PC-9 (cell line): Measurements from ENCODE around the gene BCL2L11. TPM values are rescaled to one million over a fixed set of nuclear protein-coding genes. Genes with fewer than 3 reads are reported as not detected.

Experiments
- BruUV-seq: library from RNA; stranded (reverse); fragments of 400-500 nt; replicated peaks from 2 replicates; lab custom pipeline; 2021; lab: Mats Ljungman, UMichigan
- CTCF ChIA-PET: fragments of 300-600 bp; sonication (Branson Sonifier 250); formaldehyde crosslinking; loops from one replicate; lab custom pipeline; 2022; ENCODE audit warnings: antibody characterized with exemption; lab: Charles Lee
- POLR2A ChIA-PET: fragments of 300-600 bp; sonication (Branson Sonifier 250); formaldehyde crosslinking; loops from one replicate; lab custom pipeline; 2022; ENCODE audit warnings: antibody characterized with exemption; ENCODE audit not compliant: unreplicated experiment; lab: Charles Lee
- DNase-seq, 2 experiments: peaks; one replicate each; pipeline versions ENCODE4 v3.0.0 to v3.0.0-alpha.2; 2015 to 2022; ENCODE audit warnings: mixed read lengths in 1 of 2
- H2AFZ ChIP-seq: fragments of 200-600 bp; sonication (generic); 2 replicates; pipeline ENCODE4 v1.8.1; 2017; ENCODE audit warnings: antibody characterized with exemption
- H3F3A ChIP-seq: fragments of 200-600 bp; sonication (generic); 2 replicates; pipeline ENCODE4 v1.8.1; 2017; ENCODE audit warnings: antibody characterized with exemption, mild to moderate bottlenecking, low read depth; ENCODE audit not compliant: insufficient read depth
- H3K27ac ChIP-seq: fragments of 200-600 bp; sonication (generic); 2 replicates; pipeline ENCODE4 v1.6.1; 2016; ENCODE audit warnings: mixed run types
- H3K27me3 ChIP-seq: fragments of 200-600 bp; sonication (generic); 2 replicates; pipeline ENCODE4 v1.6.1; 2016; ENCODE audit warnings: low read depth, mixed run types; ENCODE audit not compliant: insufficient read depth
- H3K36me3 ChIP-seq: fragments of 200-600 bp; sonication (generic); 2 replicates; pipeline ENCODE4 v1.6.1; 2016; ENCODE audit warnings: low read depth, mixed run types
- H3K4me1 ChIP-seq: fragments of 200-600 bp; sonication (generic); replicated peaks from 2 replicates; pipeline ENCODE4 v1.6.1; 2016; ENCODE audit warnings: mixed run types; ENCODE audit not compliant: insufficient read depth
- H3K4me2 ChIP-seq: fragments of 200-600 bp; sonication (generic); 2 replicates; pipeline ENCODE4 v1.6.1; 2017; ENCODE audit warnings: mixed run types
- H3K4me3 ChIP-seq: fragments of 200-600 bp; sonication (generic); 2 replicates; pipeline ENCODE4 v1.6.1; 2016; ENCODE audit warnings: mixed run types
- H3K79me2 ChIP-seq: fragments of 200-600 bp; sonication (generic); 2 replicates; pipeline ENCODE4 v1.6.1; 2017; ENCODE audit warnings: low read depth, mixed run types
- H3K9me2 ChIP-seq: fragments of 200-600 bp; sonication (generic); 2 replicates; pipeline ENCODE4 v1.8.1; 2017; ENCODE audit warnings: mild to moderate bottlenecking; ENCODE audit not compliant: insufficient read depth
- H3K9me3 ChIP-seq: fragments of 200-600 bp; sonication (generic); 2 replicates; pipeline ENCODE4 v1.8.1; 2016; ENCODE audit warnings: low read depth; ENCODE audit not compliant: insufficient read depth
- H4K20me1 ChIP-seq: fragments of 200-600 bp; sonication (generic); 2 replicates; pipeline ENCODE4 v1.8.1; 2017; ENCODE audit not compliant: insufficient read depth
- EZH2 ChIP-seq: fragments of 200-600 bp; sonication (generic); IDR thresholded peaks from 2 replicates; pipeline ENCODE4 v1.8.0; 2017; ENCODE audit warnings: antibody characterized with exemption, low read depth
- intact Hi-C: fragments of 100-400 bp; cut with micrococcal nuclease; formaldehyde crosslinking; loops from one replicate; pipeline ENCODE4 v1.10.0; 2022; ENCODE audit not compliant: unreplicated experiment
- total RNA-seq: library from RNA; stranded (reverse); gene quantifications from 2 replicates; pipeline ENCODE4 v1.2.3, GENCODE V29; 2021
- TF ChIP-seq, protein P1 (sequence below): fragments of 200-600 bp; sonication (generic); conservative IDR thresholded peaks from 2 replicates; pipeline ENCODE4 v1.6.1; 2017; ENCODE audit warnings: mixed run types, antibody characterized with exemption, mild to moderate bottlenecking, moderate library complexity

BCL2L11 gene
- total RNA-seq, 1 experiment from 2014 or later, result 17.0 TPM

DNA sequence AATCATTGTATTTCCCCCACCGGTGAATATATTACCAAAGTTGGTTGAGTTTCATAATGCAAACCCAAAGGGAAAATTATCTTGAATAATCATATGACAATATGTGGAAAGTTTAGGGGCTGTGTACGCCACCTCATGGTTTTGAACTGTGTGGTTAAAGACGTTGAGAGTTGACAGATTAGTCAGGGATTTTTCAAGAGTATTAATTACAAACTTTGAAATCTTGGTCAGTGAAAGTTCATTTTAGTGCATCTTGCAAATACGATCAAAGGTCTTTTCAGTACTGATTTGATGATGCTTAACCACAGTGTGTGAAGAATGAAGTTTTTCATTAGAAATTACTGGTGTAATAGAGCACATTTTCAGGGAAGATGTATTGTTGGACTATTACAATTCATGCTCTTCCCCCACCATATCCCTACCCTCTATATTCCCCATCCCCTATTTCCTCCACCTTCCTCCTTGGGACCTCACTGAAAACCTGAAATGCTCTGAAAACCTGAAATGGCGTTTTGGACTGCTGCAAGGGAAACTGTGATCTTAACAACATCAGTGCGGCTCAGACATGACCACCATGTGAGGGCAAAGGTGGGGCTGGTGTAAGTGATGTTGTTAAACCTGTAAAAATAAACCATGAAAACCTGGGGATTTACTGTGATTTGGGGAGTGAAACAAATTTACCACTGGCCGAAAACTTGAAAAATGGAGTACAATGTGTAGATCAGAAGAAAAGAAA lies 4.5 kb upstream of the BCL2L11 start:
- H4K20me1 ChIP-seq, result no peaks in the 10 kb centered on the region
- H3K27ac ChIP-seq, result no peak overlapping the region
- 0 out of 2 replicates have a peak, but pooled peaks cover 6% of the 10 kb centered on the region for H3K4me1 ChIP-seq
- BruUV-seq, result no TSS peak
- H3K36me3 ChIP-seq, result no peaks in the 10 kb centered on the region
- H3K4me3 ChIP-seq, result no peak overlapping the region
- no peak overlapping the region for H2AFZ ChIP-seq
- no peak overlapping the region for H3K4me2 ChIP-seq
- intact Hi-C loops, result no loop called here
- H3F3A ChIP-seq, result peaks cover 20% of the 10 kb centered on the region; the same call in 1 of the 2 replicates
- ChIA-PET CTCF (no interaction called here), POLR2A (no interaction called here)
- H3K27me3 ChIP-seq, result no peaks in the 10 kb centered on the region
- H3K9me2 ChIP-seq, result no peaks in the 10 kb centered on the region
- no peaks in the 10 kb centered on the region for H3K9me3 ChIP-seq
- TF ChIP-seq, protein P1, sequence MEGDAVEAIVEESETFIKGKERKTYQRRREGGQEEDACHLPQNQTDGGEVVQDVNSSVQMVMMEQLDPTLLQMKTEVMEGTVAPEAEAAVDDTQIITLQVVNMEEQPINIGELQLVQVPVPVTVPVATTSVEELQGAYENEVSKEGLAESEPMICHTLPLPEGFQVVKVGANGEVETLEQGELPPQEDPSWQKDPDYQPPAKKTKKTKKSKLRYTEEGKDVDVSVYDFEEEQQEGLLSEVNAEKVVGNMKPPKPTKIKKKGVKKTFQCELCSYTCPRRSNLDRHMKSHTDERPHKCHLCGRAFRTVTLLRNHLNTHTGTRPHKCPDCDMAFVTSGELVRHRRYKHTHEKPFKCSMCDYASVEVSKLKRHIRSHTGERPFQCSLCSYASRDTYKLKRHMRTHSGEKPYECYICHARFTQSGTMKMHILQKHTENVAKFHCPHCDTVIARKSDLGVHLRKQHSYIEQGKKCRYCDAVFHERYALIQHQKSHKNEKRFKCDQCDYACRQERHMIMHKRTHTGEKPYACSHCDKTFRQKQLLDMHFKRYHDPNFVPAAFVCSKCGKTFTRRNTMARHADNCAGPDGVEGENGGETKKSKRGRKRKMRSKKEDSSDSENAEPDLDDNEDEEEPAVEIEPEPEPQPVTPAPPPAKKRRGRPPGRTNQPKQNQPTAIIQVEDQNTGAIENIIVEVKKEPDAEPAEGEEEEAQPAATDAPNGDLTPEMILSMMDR, result no peak
- TF ChIP-seq EZH2, result no peak
- peaks cover 2% of the 10 kb centered on the region for H3K79me2 ChIP-seq
- no peak for DNase-seq

DNA sequence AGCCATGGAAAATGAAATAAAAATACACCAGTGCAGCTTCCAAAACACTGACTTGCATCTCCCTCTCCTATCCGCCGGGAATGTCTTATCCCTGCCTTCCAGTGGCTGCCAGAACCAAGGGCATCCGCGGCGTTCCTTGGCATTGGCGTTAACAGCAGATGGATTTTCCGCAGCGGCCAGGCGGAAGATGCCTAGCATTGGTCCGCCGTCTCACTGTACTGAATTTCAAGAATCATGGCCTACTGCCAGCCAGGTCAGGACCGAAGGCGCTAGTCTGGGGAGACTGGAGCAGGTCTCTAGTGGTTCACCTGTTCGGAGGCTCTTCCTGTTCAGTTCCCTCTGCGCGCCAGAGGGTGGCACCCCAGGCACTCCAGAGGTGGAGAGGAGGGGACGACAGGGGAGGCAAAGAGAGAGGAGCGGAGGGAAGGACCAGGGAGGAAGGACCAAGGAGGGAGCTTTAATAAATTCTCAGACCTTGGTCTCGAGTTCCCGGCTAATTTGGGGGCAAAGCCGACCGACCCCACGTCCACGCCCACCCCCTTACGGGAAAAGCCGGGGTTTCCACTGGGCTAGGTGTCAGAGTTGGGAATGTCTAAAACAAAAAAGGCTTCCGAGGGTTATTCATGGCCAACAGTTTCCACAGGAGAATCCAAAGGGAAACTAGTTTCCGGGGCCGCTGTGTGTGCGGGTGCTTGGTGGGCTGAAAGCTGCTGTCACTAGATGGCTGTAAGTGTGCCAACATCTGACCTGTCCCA lies 3.7 kb upstream of the BCL2L11 start:
- Histone ChIP-seq H3F3A (peaks cover 24% of the 10 kb centered on the region; the same call in 1 of the 2 replicates), H3K4me1 (0 out of 2 replicates have a peak, but pooled peaks cover 6% of the 10 kb centered on the region), H4K20me1 (no peaks in the 10 kb centered on the region), H2AFZ (no peak overlapping the region), H3K9me3 (no peaks in the 10 kb centered on the region), H3K79me2 (peaks cover 11% of the 10 kb centered on the region), H3K27me3 (no peaks in the 10 kb centered on the region), H3K4me3 (no peak overlapping the region), H3K9me2 (no peaks in the 10 kb centered on the region), H3K4me2 (no peak overlapping the region), H3K27ac (no peak overlapping the region), H3K36me3 (no peaks in the 10 kb centered on the region)
- BruUV-seq, result no TSS peak
- DNase-seq, result no peak
- no peak for TF ChIP-seq EZH2
- TF ChIP-seq, protein P1, result 0 out of 2 replicates have a peak, but pooled peaks have one; percentile 24
- intact Hi-C loops, result no loop called here
- CTCF ChIA-PET, result no interaction called here
- POLR2A ChIA-PET, result no interaction called here

DNA sequence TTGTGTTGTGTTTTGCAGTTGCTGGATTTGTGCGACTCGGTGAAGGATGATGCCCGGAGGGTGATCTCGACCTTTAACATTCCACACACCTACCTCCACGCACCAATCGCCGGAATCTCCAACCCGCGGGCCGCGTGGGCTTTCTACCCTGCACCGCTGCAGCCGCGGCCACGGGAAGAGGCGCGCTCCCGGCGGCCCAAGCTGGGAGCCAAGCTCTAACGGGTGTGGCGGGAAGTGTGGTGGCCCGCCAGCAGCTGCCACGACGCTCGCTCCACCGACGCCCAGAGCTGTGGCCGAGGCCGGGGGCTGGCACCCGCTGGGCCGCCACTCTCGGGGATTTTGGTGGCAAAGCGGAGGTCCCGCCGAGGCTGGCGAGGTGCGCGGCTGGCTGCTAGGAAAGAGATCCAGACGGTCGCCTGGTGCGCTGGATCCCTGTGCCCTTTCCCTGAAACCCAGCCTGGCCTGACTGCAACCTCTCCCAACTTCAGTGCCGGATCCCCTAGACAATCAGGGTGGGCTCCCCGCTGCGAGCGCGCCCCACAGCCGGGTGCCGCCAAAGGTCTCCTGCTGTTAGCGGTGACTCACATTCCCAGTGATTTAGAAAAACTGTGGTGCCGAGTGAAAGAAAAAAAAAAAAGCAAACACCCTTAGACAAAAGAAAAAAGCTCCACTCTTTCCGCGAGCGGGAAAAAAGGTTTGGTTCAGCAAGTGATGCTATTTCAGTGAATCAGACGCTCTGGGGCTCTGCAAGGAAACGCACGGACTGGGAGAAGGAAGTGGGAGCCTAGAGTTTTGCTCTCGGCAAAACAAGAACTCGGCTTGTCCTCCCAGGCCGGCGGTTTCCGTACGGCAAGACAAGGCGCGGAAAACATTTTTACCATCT lies 2.9 kb upstream of the BCL2L11 start:
- no peak overlapping the region for H3K4me3 ChIP-seq
- H2AFZ ChIP-seq, result no peak overlapping the region
- peaks cover 26% of the 10 kb centered on the region; the same call in 1 of the 2 replicates for H3F3A ChIP-seq
- BruUV-seq, result no TSS peak
- no peaks in the 10 kb centered on the region for H3K27me3 ChIP-seq
- no peak for DNase-seq
- ChIA-PET POLR2A (no interaction called here), CTCF (interaction anchor here (0.6 kb wide), 1 partner anchor 305 kb away, joined by 3 read pairs; no protein-coding TSS in a partner anchor)
- TF ChIP-seq, protein P1, result no peak
- TF ChIP-seq EZH2, result no peak
- H3K79me2 ChIP-seq, result peaks cover 16% of the 10 kb centered on the region
- no peak overlapping the region for H3K4me2 ChIP-seq
- H3K9me3 ChIP-seq, result no peaks in the 10 kb centered on the region
- H3K27ac ChIP-seq, result no peak overlapping the region
- no peaks in the 10 kb centered on the region for H4K20me1 ChIP-seq
- H3K4me1 ChIP-seq, result 0 out of 2 replicates have a peak, but pooled peaks cover 6% of the 10 kb centered on the region
- no peaks in the 10 kb centered on the region for H3K9me2 ChIP-seq
- intact Hi-C loops, result no loop called here
- H3K36me3 ChIP-seq, result no peaks in the 10 kb centered on the region
